Lower leg skin (tissue), 3 donors: ENCODE data around the gene FANCC.

Source experiments
- CTCF ChIP-seq, 3 donors: fragments of 450-650 bp; IDR thresholded peaks; one replicate each; pipeline ENCODE4 v1.5.1; 2016; ENCODE audit warnings: antibody characterized with exemption in 3 of 3, mild to moderate bottlenecking in 3 of 3, moderate library complexity in 2 of 3
- POLR2A ChIP-seq, 2 donors: fragments of 450-650 bp; IDR thresholded peaks; one replicate each; pipeline ENCODE4 v1.6.1; 2016 to 2017; ENCODE audit warnings: antibody characterized with exemption in 2 of 2, mild to moderate bottlenecking in 1 of 2, moderate library complexity in 1 of 2

- TF ChIP-seq POLR2A (IDR thresholded peaks at IDR 0.05) (no peak), CTCF (IDR thresholded peaks at IDR 0.05) (no peak)
Observed at GRCh38 chr9:95213117-95213516, 104.4 kb downstream of the FANCC start.
